ENCODE data around the gene ORC4. TPM values are rescaled to one million over a fixed set of nuclear protein-coding genes. Genes with fewer than 3 reads are reported as not detected.

Gene ORC4
- total and polyA plus RNA-seq, 2 of the 8 experiments (the other 6 are each of a cell fraction or from before 2014, with no cell fraction given), result 22.7 to 63.7 TPM

GRCh38 chr2:148028781-148029180, 8.2 kb upstream of the ORC4 start:
- no peak overlapping the region for H2BK120ac ChIP-seq (replicated peaks; ENCODE audit: low read depth, low read length)
- no peak overlapping the region for H3K23ac ChIP-seq (ENCODE audit: insufficient read length)
- H3K79me1 ChIP-seq (ENCODE audit: low read depth, low read length), result no peaks in the 10 kb centered on the region
- H3K14ac ChIP-seq (ENCODE audit: insufficient read length), result no peak overlapping the region
- H3K4me1 ChIP-seq (replicated peaks in 1 of 4; ENCODE audit: control insufficient read depth in 3 of 4, insufficient read depth in 4 of 4, low read length in 3 of 4), result no peaks in the 10 kb centered on the region
- no peak for DNase-seq (ENCODE audit: low read depth in 1 of 2, low spot score in 2 of 2)
- no peak overlapping the region for H3K4me3 ChIP-seq (ENCODE audit: extremely low read depth in 1 of 4, insufficient read depth in 2 of 4, low read depth in 3 of 4, low read length in 4 of 4)
- no peaks in the 10 kb centered on the region for H3K23me2 ChIP-seq (ENCODE audit: low read depth, low read length)
- 90% methylated on average over 1 of the region's 1 CpG; no CpG with 5 or more reads in 1 of the 2 experiments for WGBS, 2 experiments (ENCODE audit: extremely low coverage in 1 of 2, insufficient coverage in 1 of 2, insufficient read length in 1 of 2, insufficient replicate concordance in 2 of 2, low coverage in 1 of 2, low lambda C conversion rate in 2 of 2, missing lambda C conversion rate in 1 of 2)
- no peak overlapping the region for H3K18ac ChIP-seq (ENCODE audit: extremely low read depth, low read length)
- no peak overlapping the region for H4K91ac ChIP-seq (replicated peaks; ENCODE audit: insufficient read length, low read length)
- no peak overlapping the region for H4K5ac ChIP-seq (ENCODE audit: insufficient read length, low read depth, low read length)
- no peak overlapping the region for H4K8ac ChIP-seq (ENCODE audit: extremely low read depth, insufficient read depth, low read length)
- H3K9ac ChIP-seq (replicated peaks in 1 of 4; ENCODE audit: extremely low read depth in 1 of 4, low read depth in 3 of 4, low read length in 3 of 4), result no peak overlapping the region
- FAIRE-seq, result no peak
- no peaks in the 10 kb centered on the region for H4K20me1 ChIP-seq (replicated peaks in 1 of 2; ENCODE audit: control insufficient read depth in 1 of 2, insufficient read depth in 2 of 2, low read length in 2 of 2)
- no peak overlapping the region for H2BK20ac ChIP-seq (ENCODE audit: low read length)
- H2BK5ac ChIP-seq (ENCODE audit: low read depth, low read length), result no peak overlapping the region
- H3K4ac ChIP-seq (replicated peaks; ENCODE audit: insufficient read length, low read depth, low read length), result no peak overlapping the region
- no peak overlapping the region for H2BK15ac ChIP-seq (ENCODE audit: low read length)
- peaks cover 0 to 4% (median 0%) of the 10 kb centered on the region in 4 experiments; a peak in 1 of 8 replicates for H3K36me3 ChIP-seq (ENCODE audit: control insufficient read depth in 2 of 4, insufficient read depth in 4 of 4, low read length in 3 of 4)
- H3K9me3 ChIP-seq (ENCODE audit: insufficient read depth in 2 of 2, low read depth in 1 of 2, low read length in 1 of 2), result no peaks in the 10 kb centered on the region
- H2AK5ac ChIP-seq (ENCODE audit: low read depth, low read length), result no peak overlapping the region
- H3K27me3 ChIP-seq (replicated peaks in 1 of 4; ENCODE audit: control insufficient read depth in 3 of 4, extremely low read depth in 1 of 4, insufficient read depth in 3 of 4, low read length in 3 of 4), result no peaks in the 10 kb centered on the region
- no peak overlapping the region for H2BK12ac ChIP-seq (ENCODE audit: low read depth, low read length)
- TF ChIP-seq POLR2A (IDR thresholded peaks at IDR 0.05; ENCODE audit: control extremely low read depth in 1 of 2, low read depth in 2 of 2, low read length in 2 of 2) (no peak), SRF (IDR thresholded peaks at IDR 0.05; ENCODE audit: low read depth, low read length) (no peak), GABPA (IDR thresholded peaks at IDR 0.05; ENCODE audit: borderline replicate concordance, insufficient read depth, low read length) (no peak), ATF2 (IDR thresholded peaks at IDR 0.05; ENCODE audit: low read length) (no peak), RFX5 (IDR thresholded peaks at IDR 0.05; ENCODE audit: borderline replicate concordance, low read depth, low read length) (no peak), MAX (IDR thresholded peaks at IDR 0.05) (no peak), POLR2AphosphoS5 (IDR thresholded peaks at IDR 0.05; ENCODE audit: low read depth, low read length) (no peak), PHF8 (conservative IDR thresholded peaks at IDR 0.05; ENCODE audit: low read depth, low read length) (no peak), EZH2 (IDR thresholded peaks at IDR 0.05; ENCODE audit: low read depth, low read length, severe bottlenecking) (no peak)
- TF ChIP-seq, protein P1, sequence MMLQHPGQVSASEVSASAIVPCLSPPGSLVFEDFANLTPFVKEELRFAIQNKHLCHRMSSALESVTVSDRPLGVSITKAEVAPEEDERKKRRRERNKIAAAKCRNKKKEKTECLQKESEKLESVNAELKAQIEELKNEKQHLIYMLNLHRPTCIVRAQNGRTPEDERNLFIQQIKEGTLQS (IDR thresholded peaks at IDR 0.05; ENCODE audit: insufficient read depth, low read depth, low read length), result no peak
- TF ChIP-seq, protein P2, sequence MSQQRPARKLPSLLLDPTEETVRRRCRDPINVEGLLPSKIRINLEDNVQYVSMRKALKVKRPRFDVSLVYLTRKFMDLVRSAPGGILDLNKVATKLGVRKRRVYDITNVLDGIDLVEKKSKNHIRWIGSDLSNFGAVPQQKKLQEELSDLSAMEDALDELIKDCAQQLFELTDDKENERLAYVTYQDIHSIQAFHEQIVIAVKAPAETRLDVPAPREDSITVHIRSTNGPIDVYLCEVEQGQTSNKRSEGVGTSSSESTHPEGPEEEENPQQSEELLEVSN (IDR thresholded peaks at IDR 0.05), result no peak
- peaks cover 0 to 52% of the 10 kb centered on the region in 2 experiments; a peak in 3 of 4 replicates for H3K79me2 ChIP-seq (ENCODE audit: control insufficient read depth in 1 of 2, insufficient read depth in 2 of 2, low read length in 2 of 2)
- no peak overlapping the region for H3K4me2 ChIP-seq (ENCODE audit: insufficient read depth in 1 of 2, low read depth in 2 of 2, low read length in 2 of 2)
- no peak overlapping the region for H2AFZ ChIP-seq (ENCODE audit: low read length)
- ChIA-PET POLR2A (ENCODE audit: partially characterized antibody) (interaction anchor here (0.6 to 1.0 kb wide), 2 partner anchors 8 to 615 kb away, joined by 3 read pairs; partner anchors contain the start of genes MBD5 and ORC4), CTCF (ENCODE audit: partially characterized antibody) (interaction anchor here (0.6 to 1.1 kb wide), 5 partner anchors 8 to 1112 kb away, joined by 3 read pairs; partner anchors contain the start of genes MBD5 and ORC4)
- no peak overlapping the region for H3K56ac ChIP-seq (replicated peaks; ENCODE audit: insufficient read length, low read depth, low read length)
- H3K27ac ChIP-seq (ENCODE audit: low read depth, low read length), result no peak overlapping the region

Data from H1 (cell line).